AG09319 (cell line): ENCODE results near the gene EPHA10.

Source experiments
- DNase-seq: peaks from one replicate; pipeline ENCODE4 v3.0.0-alpha.2; 2010; ENCODE audit warnings: low read depth; ENCODE audit errors: extremely low read depth
- CTCF ChIP-seq: IDR thresholded peaks from 2 replicates; pipeline ENCODE4 v1.5.1; 2011; ENCODE audit warnings: low read depth, mild to moderate bottlenecking, inconsistent platforms, low read length, moderate library complexity

The EPHA10 gene

GRCh38 chr1:37807555-37808368, 42.8 kb upstream of the EPHA10 start, which contains the start of the genes C1orf122 and YRDC:
Gene C1orf122, plus strand, starts transcription at chr1:37807790. Its CDS starts 615 bp downstream, at chr1:37808405.
Gene YRDC, minus strand, starts transcription at chr1:37808208. Its CDS starts 28 bp downstream, at chr1:37808180.
- TF ChIP-seq CTCF: no peak
- peak; percentile 78 for DNase-seq

GRCh38 chr1:37807220-37807554, 42.3 kb upstream of the EPHA10 start:
- no peak for DNase-seq

GRCh38 chr1:37802439-37802838, 37.5 kb upstream of the EPHA10 start:
- no peak for TF ChIP-seq CTCF
- no peak for DNase-seq

More at GRCh38 chr1:37807220-37807554, 42.3 kb upstream of the EPHA10 start:
- TF ChIP-seq CTCF: no peak

GRCh38 chr1:37797750-37798345, 32.9 kb upstream of the EPHA10 start:
- no peak for TF ChIP-seq CTCF
- no peak for DNase-seq

GRCh38 chr1:37795340-37796125, 30.6 kb upstream of the EPHA10 start:
- no peak for DNase-seq
- TF ChIP-seq CTCF: no peak

- DNase-seq: no peak
- TF ChIP-seq CTCF: no peak
Measured at GRCh38 chr1:37794372-37795339, 29.7 kb upstream of the EPHA10 start.
